Activated CD4-positive, alpha-beta memory T cell treated with anti-CD3 and anti-CD28 coated beads, Interleukin-2, amount 10 ng/mL, durations not matched to agents 7 days and 5 days (primary cell): ENCODE results near the gene DPP6. TPM values are rescaled to one million over a fixed set of nuclear protein-coding genes. Genes with fewer than 3 reads are reported as not detected.
"Not testable (repeated sequence)": the region's sequence is repeated elsewhere in the genome, so short reads cannot be mapped to it uniquely, and the experiment has no call there.

Source experiments
- CTCF ChIA-PET: fragments of 350-600 bp; sonication (Branson Sonifier 250); formaldehyde crosslinking; loops from one replicate; lab custom pipeline; 2021; ENCODE audit warnings: antibody characterized with exemption, inconsistent platforms; lab: Charles Lee
- POLR2A ChIA-PET: fragments of 350-600 bp; sonication (Branson Sonifier 250); formaldehyde crosslinking; loops from one replicate; lab custom pipeline; 2021; ENCODE audit warnings: antibody characterized with exemption; lab: Charles Lee
- DNase-seq: peaks from one replicate; pipeline ENCODE4 v3.0.0-alpha.2; 2020
- H3K27ac Mint-ChIP-seq: one replicate; pipeline ENCODE4 v1.8.0; 2021; ENCODE audit warnings: mild to moderate bottlenecking, mixed read lengths
- H3K27me3 Mint-ChIP-seq: one replicate; pipeline ENCODE4 v1.8.0; 2021; ENCODE audit warnings: mixed read lengths
- H3K36me3 Mint-ChIP-seq: one replicate; pipeline ENCODE4 v1.8.0; 2021; ENCODE audit warnings: low read depth, mixed read lengths
- H3K4me1 Mint-ChIP-seq: one replicate; pipeline ENCODE4 v1.8.0; 2021; ENCODE audit warnings: mixed read lengths
- H3K4me3 Mint-ChIP-seq: one replicate; pipeline ENCODE4 v1.8.0; 2021; ENCODE audit warnings: mild to moderate bottlenecking, mixed read lengths
- H3K9me3 Mint-ChIP-seq: one replicate; pipeline ENCODE4 v1.8.0; 2021; ENCODE audit warnings: mixed read lengths
- total RNA-seq, 2 experiments: library from RNA; stranded (reverse); gene quantifications; one replicate each; pipeline ENCODE4 v1.2.3, GENCODE V29; 2021

Gene DPP6
- total RNA-seq, 2 experiments from 2014 or later = not detected

DNA sequence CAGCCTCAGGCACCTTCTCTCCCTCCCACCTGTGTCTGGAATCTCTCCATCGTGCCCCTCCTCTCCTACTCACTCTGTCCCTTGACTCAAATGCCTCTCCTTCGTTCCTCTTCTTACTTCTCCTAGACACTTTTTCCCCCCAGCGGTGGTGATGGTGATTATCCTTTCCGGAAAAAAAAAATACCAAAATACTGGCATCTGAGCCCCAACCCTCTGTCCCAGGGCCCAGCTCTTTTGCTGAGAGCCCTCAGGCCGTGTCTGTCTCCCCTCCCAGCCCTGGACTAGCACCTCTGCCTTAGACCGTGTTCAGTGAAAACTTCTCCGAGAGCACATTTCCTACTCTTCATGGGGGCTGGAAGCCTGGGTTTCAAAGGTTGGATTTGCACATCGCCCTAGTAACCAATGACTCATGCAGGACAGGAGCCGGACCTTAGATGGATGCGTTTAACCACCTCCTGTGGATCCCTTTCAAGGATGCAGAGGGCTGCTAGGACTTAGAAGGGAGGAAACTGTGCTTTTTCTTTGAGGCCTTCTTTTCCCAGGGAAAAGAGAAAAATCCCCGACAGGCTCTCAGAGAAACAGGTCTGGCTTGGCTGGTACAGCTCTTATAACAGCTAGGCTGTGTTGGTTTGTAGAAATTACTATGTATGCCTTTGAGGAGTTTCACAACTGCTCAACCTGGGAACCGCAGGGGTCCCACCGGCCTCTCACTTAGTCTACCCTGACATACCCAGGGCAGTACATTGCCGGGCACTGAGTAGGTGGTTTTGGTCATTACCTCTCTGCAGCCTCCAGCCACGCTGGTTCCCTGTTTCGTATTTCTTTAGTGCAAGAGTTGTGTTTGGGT lies 1.5 kb downstream of the DPP6 start:
- CTCF ChIA-PET, H3K4me3 Mint-ChIP-seq, H3K27me3 Mint-ChIP-seq, POLR2A ChIA-PET, H3K4me1 Mint-ChIP-seq, H3K36me3 Mint-ChIP-seq, DNase-seq, H3K27ac Mint-ChIP-seq, H3K9me3 Mint-ChIP-seq: not testable (repeated sequence)

DNA sequence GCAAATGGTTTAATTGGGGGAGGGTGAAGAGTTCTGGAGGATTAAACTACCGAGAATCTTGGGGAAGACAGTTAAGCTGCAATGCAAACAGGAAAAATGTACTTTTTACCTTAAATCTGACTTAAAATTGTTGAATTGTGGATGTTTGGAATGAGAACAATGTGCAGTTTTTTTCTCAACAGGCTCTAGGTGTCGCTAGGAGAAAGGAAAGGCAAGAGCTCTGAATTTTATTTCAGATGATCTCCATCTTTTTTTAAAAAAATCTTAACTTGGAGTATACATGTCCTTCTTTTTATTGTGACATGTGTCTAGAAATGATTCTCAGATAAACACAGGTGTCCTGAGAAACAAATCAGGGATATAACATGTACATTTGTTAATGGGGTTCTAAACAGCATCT lies 2.5 kb downstream of the DPP6 start:
- H3K9me3 Mint-ChIP-seq, H3K4me3 Mint-ChIP-seq, H3K27ac Mint-ChIP-seq, DNase-seq, CTCF ChIA-PET, H3K4me1 Mint-ChIP-seq, H3K27me3 Mint-ChIP-seq, POLR2A ChIA-PET, H3K36me3 Mint-ChIP-seq: not testable (repeated sequence)

DNA sequence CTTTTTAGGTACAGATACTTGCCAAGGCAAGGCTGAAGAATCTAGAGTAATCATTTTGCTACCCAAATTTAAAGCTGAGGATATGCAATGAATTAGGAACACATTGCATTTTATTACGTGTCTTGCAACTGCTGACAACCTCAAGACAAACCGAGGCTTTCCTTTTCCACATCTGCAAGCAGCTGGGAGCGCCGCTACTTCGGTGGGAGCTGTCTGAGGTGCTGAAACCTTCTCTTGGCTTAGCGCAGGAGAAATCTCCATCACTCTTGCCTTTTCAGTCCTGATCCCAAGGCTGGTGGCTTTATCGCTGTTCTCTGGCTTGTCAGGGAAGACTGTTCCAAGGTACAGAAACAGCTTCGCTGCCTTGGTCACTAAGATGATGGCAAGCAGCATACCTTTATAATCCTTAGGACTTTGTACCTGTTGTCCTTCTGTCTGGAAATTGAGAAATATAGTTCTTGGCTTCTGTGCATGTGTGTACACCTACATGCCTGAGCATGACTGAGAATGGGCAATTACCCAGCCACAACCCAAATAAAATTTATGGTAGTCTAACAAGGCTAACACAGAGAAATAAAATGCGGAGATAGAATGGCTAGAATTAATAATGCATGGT lies 3.4 kb downstream of the DPP6 start:
- H3K4me1 Mint-ChIP-seq, H3K9me3 Mint-ChIP-seq, H3K36me3 Mint-ChIP-seq, POLR2A ChIA-PET, CTCF ChIA-PET, H3K27ac Mint-ChIP-seq, H3K27me3 Mint-ChIP-seq, H3K4me3 Mint-ChIP-seq: not testable (repeated sequence)
- peak; percentile 32 for DNase-seq

DNA sequence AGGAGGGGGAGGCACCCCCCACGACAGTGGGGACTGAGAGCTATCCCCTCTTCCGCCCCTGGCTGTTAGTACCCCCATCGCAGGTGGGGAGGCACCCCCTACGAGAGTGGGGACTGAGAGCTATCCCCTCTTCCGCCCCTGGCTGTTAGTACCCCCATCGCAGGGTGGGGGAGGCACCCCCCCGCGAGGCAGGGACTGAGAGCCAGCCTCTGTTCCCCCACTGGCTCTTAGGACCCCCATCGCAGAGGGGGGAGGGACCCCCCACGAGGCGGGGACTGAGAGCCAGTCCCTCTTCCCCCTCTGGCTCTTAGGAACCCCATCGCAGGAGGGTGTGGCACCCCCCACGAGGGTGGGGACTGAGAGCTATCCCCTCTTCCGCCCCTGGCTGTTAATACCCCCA lies 6.6 kb downstream of the DPP6 start:
- H3K36me3 Mint-ChIP-seq, POLR2A ChIA-PET, DNase-seq, H3K27ac Mint-ChIP-seq, H3K4me1 Mint-ChIP-seq, CTCF ChIA-PET, H3K9me3 Mint-ChIP-seq, H3K4me3 Mint-ChIP-seq, H3K27me3 Mint-ChIP-seq: not testable (repeated sequence)

DNA sequence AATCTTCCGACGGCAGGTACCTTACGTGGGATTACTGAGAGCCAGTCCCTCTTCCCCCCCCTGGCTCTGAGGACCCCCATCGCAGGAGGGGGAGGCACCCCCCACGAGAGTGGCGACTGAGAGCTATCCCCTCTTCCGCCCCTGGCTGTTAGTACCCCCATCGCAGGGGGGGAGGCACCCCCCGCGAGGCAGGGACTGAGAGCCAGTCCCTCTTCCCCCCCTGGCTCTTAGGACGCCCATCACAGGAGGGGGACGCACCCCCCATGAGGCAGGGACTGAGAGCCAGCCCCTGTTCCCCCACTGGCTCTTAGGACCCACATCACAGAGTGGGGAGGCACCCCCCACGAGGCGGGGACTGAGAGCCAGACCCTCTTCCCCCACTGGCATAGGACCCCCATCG lies 8.4 kb downstream of the DPP6 start:
- CTCF ChIA-PET, H3K27me3 Mint-ChIP-seq, H3K9me3 Mint-ChIP-seq, H3K4me3 Mint-ChIP-seq, H3K27ac Mint-ChIP-seq, H3K36me3 Mint-ChIP-seq, H3K4me1 Mint-ChIP-seq, POLR2A ChIA-PET, DNase-seq: not testable (repeated sequence)

DNA sequence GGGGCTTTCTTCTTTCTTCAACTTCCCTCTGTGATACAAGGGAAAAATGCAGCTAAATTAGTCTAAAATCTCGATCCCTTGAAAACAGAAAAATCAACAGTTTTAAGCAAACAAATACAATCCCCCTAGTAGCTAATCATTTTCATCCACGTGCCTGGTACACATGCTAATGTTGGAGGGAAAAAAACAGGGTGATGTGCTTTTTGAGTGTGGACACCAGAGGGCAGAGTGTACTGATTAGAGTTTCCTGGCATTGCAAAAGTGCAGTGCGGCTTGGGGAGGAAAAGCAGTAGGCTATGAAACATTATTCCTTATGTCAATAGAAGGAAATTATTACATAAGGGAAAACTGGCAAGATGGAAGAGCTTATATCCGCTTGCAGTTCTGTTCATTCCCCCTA lies 19.6 kb downstream of the DPP6 start:
- POLR2A ChIA-PET, DNase-seq, H3K36me3 Mint-ChIP-seq: not testable (repeated sequence)

DNA sequence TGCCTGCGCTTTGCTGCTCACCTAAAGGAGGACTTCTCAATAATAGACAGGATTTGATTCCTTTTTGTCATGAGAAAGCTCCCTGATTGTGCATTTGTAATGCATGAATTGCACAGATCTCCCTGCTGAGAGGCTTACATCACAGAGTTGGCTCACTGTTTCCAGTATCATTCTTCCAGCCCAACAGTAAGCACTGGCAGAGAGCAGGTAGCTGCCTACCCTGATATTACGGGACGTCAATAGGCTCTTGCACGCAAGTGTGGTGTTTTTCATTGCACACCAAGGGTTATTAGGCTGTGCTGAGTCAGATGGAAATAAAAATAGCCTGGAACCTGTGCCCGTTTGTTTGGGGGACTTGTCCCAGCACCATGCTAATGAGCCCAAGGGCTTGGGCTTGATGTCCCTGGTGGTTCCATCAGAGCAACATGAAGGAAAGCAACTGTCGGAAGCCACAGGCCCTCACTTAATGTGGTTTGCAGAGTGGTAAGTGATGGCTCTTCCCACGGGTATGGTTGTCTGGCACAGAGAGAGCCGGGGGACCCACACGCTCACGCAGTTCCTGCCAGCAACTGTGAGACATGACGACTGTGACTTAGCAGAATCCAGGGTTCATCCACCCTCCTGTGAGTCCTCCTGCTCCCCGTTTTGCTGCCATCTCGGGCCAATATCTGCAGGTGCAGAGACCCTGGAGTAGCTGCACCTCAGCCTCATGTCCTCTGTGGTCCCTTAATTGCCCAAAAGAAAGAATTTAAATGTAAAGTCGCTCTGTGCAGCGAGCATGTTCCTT lies 20.4 kb downstream of the DPP6 start:
- H3K36me3 Mint-ChIP-seq, CTCF ChIA-PET, H3K9me3 Mint-ChIP-seq, H3K27ac Mint-ChIP-seq, H3K4me1 Mint-ChIP-seq, H3K27me3 Mint-ChIP-seq, POLR2A ChIA-PET, DNase-seq, H3K4me3 Mint-ChIP-seq: not testable (repeated sequence)

More for the DNA sequence above, 19.6 kb downstream of the DPP6 start:
- H3K9me3 Mint-ChIP-seq, H3K4me1 Mint-ChIP-seq, H3K27me3 Mint-ChIP-seq, H3K4me3 Mint-ChIP-seq, H3K27ac Mint-ChIP-seq, CTCF ChIA-PET: not testable (repeated sequence)

DNA sequence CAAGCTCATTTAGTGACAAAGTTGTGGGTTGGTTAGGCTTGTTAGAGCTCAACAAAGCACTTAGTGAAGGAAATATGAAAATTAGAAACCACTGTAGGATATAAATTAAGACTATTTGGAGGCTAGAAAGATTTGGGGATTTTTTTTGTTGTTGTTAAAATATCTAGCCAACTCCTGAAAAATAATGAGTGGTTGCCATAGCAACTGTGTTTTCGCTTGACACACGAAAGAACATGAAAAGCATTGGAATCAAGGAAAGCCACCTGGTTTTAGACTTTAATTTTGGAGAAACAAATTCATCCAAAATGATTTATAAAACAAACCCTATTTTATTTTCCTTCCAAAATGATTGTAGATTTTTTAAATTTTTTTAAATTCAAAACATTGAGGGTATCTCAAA lies 26.3 kb downstream of the DPP6 start:
- DNase-seq, POLR2A ChIA-PET, H3K4me3 Mint-ChIP-seq, H3K4me1 Mint-ChIP-seq, H3K36me3 Mint-ChIP-seq, H3K27ac Mint-ChIP-seq, H3K27me3 Mint-ChIP-seq, H3K9me3 Mint-ChIP-seq, CTCF ChIA-PET: not testable (repeated sequence)

DNA sequence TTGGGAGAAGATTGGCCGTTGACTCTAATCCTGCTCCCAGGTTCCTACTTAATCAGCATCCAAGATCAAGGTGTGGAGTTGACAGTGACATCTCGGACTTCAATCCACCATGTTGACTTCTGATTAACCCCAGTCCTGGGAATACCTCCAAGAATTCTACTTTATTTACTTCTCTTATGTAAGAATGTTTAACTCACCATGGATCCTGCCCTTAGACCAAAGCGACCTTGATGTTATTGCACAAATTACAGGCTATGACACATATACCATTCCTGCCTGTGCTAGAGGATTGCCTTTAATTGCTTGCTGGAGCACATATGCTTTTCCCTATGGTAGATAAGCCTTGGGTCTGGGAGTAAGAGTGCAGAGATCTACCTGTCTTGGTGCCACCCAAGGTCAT lies 28.1 kb downstream of the DPP6 start:
- H3K4me1 Mint-ChIP-seq, H3K27ac Mint-ChIP-seq, H3K27me3 Mint-ChIP-seq, H3K4me3 Mint-ChIP-seq, H3K36me3 Mint-ChIP-seq, H3K9me3 Mint-ChIP-seq, DNase-seq, POLR2A ChIA-PET, CTCF ChIA-PET: not testable (repeated sequence)

DNA sequence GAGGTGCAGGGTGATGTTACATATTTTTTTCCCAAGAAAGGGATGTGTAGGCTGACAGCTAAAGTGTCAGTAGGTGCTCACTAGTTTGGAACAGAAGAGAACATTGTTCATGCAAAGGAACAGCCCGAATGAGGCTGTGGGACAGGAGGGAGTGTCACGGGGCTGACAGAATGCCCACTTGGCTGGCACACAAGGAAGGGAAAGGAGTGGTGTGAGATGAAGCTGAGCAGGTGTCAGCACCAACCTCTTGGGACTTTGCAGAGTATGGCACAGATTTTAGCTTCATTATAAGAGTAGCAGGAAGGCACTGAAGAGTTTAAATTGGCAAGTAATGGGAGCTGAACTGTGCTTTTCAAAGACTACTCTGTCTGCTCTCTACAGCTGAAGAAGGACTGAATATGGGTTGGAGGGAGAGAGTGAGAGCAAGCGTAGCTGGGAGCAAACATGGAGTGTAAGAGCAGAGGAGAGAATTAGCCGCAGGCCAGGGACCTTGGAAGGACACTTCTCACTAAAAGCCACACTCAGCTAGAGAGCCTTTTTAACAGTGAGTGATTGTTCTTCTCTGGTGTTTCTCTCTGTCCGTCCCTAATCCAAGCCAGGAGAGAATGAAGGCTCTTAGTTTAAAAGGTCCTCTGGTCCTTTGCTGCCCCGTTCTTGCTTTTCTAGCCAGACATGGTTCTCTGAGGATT lies 35.0 kb downstream of the DPP6 start:
- H3K27me3 Mint-ChIP-seq, H3K4me1 Mint-ChIP-seq, POLR2A ChIA-PET, DNase-seq, H3K9me3 Mint-ChIP-seq, H3K36me3 Mint-ChIP-seq, H3K4me3 Mint-ChIP-seq, H3K27ac Mint-ChIP-seq, CTCF ChIA-PET: not testable (repeated sequence)

DNA sequence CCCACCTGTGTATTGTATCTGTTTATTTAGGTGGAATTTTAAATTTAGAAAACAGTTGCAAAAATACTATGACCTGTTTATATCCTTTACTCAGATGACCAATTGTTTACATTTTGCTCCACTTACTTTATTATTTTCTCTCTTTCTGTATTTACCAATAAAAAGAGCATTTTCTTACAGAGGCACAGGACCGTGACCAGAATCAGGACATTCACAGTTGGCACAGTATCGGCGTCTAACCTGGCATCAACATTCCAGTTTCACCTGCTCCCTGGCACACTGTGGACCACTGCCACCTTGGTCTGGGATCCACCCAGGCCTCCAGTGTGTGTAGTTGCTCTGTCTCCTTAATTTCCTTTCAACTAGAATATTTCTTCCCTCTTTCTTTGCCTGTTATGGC lies 39.9 kb downstream of the DPP6 start:
- H3K27ac Mint-ChIP-seq, DNase-seq, H3K4me3 Mint-ChIP-seq, H3K36me3 Mint-ChIP-seq, H3K27me3 Mint-ChIP-seq, POLR2A ChIA-PET, CTCF ChIA-PET, H3K9me3 Mint-ChIP-seq, H3K4me1 Mint-ChIP-seq: not testable (repeated sequence)

DNA sequence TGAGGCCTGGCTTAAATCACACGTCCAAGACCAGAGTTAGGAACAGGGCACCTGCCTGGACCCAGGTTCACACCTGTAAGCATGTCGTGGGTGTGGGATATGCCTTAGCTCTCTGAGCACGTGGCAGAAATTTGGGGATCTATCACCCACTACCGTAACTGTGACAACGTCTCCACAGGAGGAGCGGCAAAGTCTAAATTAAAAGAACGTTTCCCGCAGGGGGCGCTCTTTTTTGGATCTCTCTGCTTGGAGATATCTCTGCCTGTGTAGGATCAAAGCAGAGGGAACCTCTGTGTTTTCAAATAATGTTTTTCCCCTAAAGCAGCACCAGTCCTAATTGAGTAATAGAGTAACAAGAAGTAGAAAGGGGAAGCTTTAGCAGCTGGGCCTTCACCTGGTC lies 43.0 kb downstream of the DPP6 start:
- H3K4me3 Mint-ChIP-seq, H3K36me3 Mint-ChIP-seq, POLR2A ChIA-PET, H3K9me3 Mint-ChIP-seq, DNase-seq, H3K27me3 Mint-ChIP-seq, CTCF ChIA-PET, H3K4me1 Mint-ChIP-seq, H3K27ac Mint-ChIP-seq: not testable (repeated sequence)

DNA sequence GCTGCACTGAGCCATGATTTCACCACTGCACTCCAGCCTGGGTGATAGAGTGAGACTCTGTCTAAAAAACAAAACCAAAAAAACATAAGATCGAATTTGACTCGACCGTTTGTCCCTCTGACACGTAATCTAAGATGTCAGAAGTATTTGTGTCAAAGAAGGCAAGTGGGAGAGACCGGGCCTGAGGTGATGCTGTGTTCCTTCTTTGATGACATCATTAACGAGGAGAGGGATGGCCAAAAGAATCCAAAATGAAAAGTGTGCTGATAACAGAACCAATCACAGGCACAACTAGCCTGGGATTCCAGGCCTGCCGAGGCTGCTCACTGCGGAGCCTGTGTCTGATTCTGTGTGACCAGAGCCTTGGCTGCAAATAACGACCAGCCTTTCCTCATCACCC lies 52.9 kb downstream of the DPP6 start:
- not testable (repeated sequence) for H3K9me3 Mint-ChIP-seq, H3K36me3 Mint-ChIP-seq

More for the DNA sequence above, 52.9 kb downstream of the DPP6 start:
- POLR2A ChIA-PET, H3K4me3 Mint-ChIP-seq, H3K4me1 Mint-ChIP-seq, DNase-seq, H3K27ac Mint-ChIP-seq, CTCF ChIA-PET, H3K27me3 Mint-ChIP-seq: not testable (repeated sequence)
